Adrenal gland (tissue), 12 donors: ENCODE results near the gene RGL1. TPM values are rescaled to one million over a fixed set of nuclear protein-coding genes. Genes with fewer than 3 reads are reported as not detected.
"Not testable (repeated sequence)": the region's sequence is repeated elsewhere in the genome, so short reads cannot be mapped to it uniquely, and the experiment has no call there.

Experiments
- DNase-seq, 7 donors: peaks; one replicate each; pipeline ENCODE4 v3.0.0-alpha.2; 2019 to 2020
- H3K27ac ChIP-seq, 5 donors: fragments of 200-600 bp; sonication (generic) in 4 of 5; 1 replicate in 3 of 5; 2 replicates in 2 of 5; pipeline versions ENCODE4 v1.5.1 to v1.8.0; 2016 to 2020; ENCODE audit warnings: mild to moderate bottlenecking in 1 of 5
- H3K27me3 ChIP-seq: fragments of 200-600 bp; 2 replicates; pipeline ENCODE4 v1.8.0; 2021
- H3K36me3 ChIP-seq, 2 donors: fragments of 200-600 bp; replicated peaks in 1 of 2; 1 replicate in 1 of 2; 2 replicates in 1 of 2; pipeline versions ENCODE4 v1.5.1 to v1.8.0; 2018 to 2022
- H3K4me1 ChIP-seq, 2 donors: fragments of 200-600 bp; replicated peaks in 1 of 2; 1 replicate in 1 of 2; 2 replicates in 1 of 2; pipeline versions ENCODE4 v1.5.1 to v1.8.0; 2018 to 2021
- H3K4me3 ChIP-seq, 4 donors: fragments of 200-600 bp; sonication (generic) in 3 of 4; one replicate each; pipeline ENCODE4 v1.5.1; 2016 to 2018
- H3K9me3 ChIP-seq, 3 donors: fragments of 200-600 bp; sonication (generic) in 1 of 3; replicated peaks in 1 of 3; 1 replicate in 2 of 3; 2 replicates in 1 of 3; pipeline versions ENCODE4 v1.5.1 to v1.8.0; 2016 to 2021
- CTCF ChIP-seq, 6 experiments: fragments of 450-650 bp in 4 of 6; fragments of 200-600 bp in 2 of 6; sonication (generic) in 1 of 6; IDR thresholded peaks; 1 replicate in 5 of 6; 2 replicates in 1 of 6; pipeline versions ENCODE4 v1.5.1 to v1.8.0; 2016 to 2021; ENCODE audit warnings: antibody characterized with exemption in 6 of 6, mild to moderate bottlenecking in 2 of 6, moderate library complexity in 1 of 6
- POLR2A ChIP-seq, 2 donors: fragments of 450-650 bp; IDR thresholded peaks; one replicate each; pipeline ENCODE4 v1.6.1; 2017; ENCODE audit warnings: antibody characterized with exemption in 2 of 2, mild to moderate bottlenecking in 2 of 2, moderate library complexity in 1 of 2
- WGBS, 4 donors: extraction: QIAGEN DNeasy Blood & Tissue Kit in 2 of 4; methylation state at CpG; one replicate each; pipeline versions ENCODE4 v1.1.5 to v1.1.7; 2013 to 2017; 5-methylcytosine and 5-hydroxymethylcytosine counted together
- intact Hi-C, 2 donors: fragments of 100-400 bp; cut with DNase I; formaldehyde crosslinking; loops; one replicate each; pipeline versions ENCODE4 v1.14.1 to v1.15.0; 2022 to 2023
- polyA plus RNA-seq, 3 donors: library from polyadenylated mRNA; stranded (reverse); fragments of 200-250 nt in 2 of 3; fragments of 350-450 nt in 1 of 3; fragmentation: Illumina TruSeq in 1 of 3; extraction: RNeasy Lipid Tissue Mini Kit (QIAGEN cat#74804) in 1 of 3; gene quantifications; one replicate each; pipeline ENCODE4 v1.2.3, GENCODE V29; 2013 to 2014
- total RNA-seq, 9 donors: library from RNA; depleted of rRNA in 4 of 9; stranded (reverse); fragments of >200 nt in 4 of 9; fragments of 120-200 nt in 1 of 9; fragmentation: NEBNext Ultra II Directional in 1 of 9; extraction: Animal tissue kit (Norgen Biotek cat#: 25700) in 1 of 9; gene quantifications; one replicate each; pipeline versions ENCODE4 v1.1.0 to v1.2.4, GENCODE V29; 2013 to 2023
- donor health status: healthy with polysubstance abuse.
- donor health status: Bipolar disorder and iron deficiency.
- donor health status: DM: yes; HTN: yes; CAD: no.
- donor health status: DM: no; HTN: no; CAD: no.
- donor health status: DM: no; HTN: no; CAD: no.
- donor health status: DM: yes; HTN: yes; CAD: no.

RGL1 gene
- total and polyA plus RNA-seq, 12 donors, result 15.5 to 76.9 (median 34.9) TPM

GRCh38 chr1:183780159-183780558 is 24.8 kb upstream of the RGL1 start:
- Histone ChIP-seq H3K9me3 (no peaks in the 10 kb centered on the region), H3K36me3 (no peaks in the 10 kb centered on the region), H3K4me3 (no peak overlapping the region), H3K27me3 (no peaks in the 10 kb centered on the region), H3K27ac (no peak overlapping the region), H3K4me1 (peaks cover 4 to 28% of the 10 kb centered on the region in 2 donors)
- DNase-seq, result no peak
- intact Hi-C loops, result no loop called here
- TF ChIP-seq POLR2A (IDR thresholded peaks at IDR 0.05) (no peak), CTCF (IDR thresholded peaks at IDR 0.05) (no peak)
- WGBS, 4 donors, result 49 to 54% (median 51%) methylated on average over 2 of the region's 2 CpGs

- 85 to 93% (median 88%) methylated on average over 2 of the region's 2 CpGs for WGBS, 4 donors
- intact Hi-C loops, result no loop called here
- H3K27ac ChIP-seq, result no peak overlapping the region
- H3K4me3 ChIP-seq, result no peak overlapping the region
- H3K27me3 ChIP-seq, result no peaks in the 10 kb centered on the region
- H3K4me1 ChIP-seq, result peaks cover 4 to 28% of the 10 kb centered on the region in 2 donors
- DNase-seq, result no peak
- no peaks in the 10 kb centered on the region for H3K36me3 ChIP-seq
- H3K9me3 ChIP-seq, result no peaks in the 10 kb centered on the region
- TF ChIP-seq POLR2A (IDR thresholded peaks at IDR 0.05) (no peak), CTCF (IDR thresholded peaks at IDR 0.05) (no peak)
Observed at GRCh38 chr1:183780757-183781156, 24.2 kb upstream of the RGL1 start.

- no peak overlapping the region for H3K4me3 ChIP-seq
- intact Hi-C loops, result no loop called here
- no peaks in the 10 kb centered on the region for H3K27me3 ChIP-seq
- no peaks in the 10 kb centered on the region for H3K36me3 ChIP-seq
- DNase-seq, result no peak
- no peak overlapping the region for H3K27ac ChIP-seq
- H3K9me3 ChIP-seq, result no peaks in the 10 kb centered on the region
- no peak for TF ChIP-seq POLR2A (IDR thresholded peaks at IDR 0.05)
- no peak for TF ChIP-seq CTCF (IDR thresholded peaks at IDR 0.05)
- peaks cover 4 to 28% of the 10 kb centered on the region in 2 donors for H3K4me1 ChIP-seq
Observed at GRCh38 chr1:183783342-183783741, 21.6 kb upstream of the RGL1 start.

- 67 to 78% (median 77%) methylated on average over 6 of the region's 6 CpGs for WGBS, 4 donors
- TF ChIP-seq POLR2A (IDR thresholded peaks at IDR 0.05) (no peak), CTCF (IDR thresholded peaks at IDR 0.05) (no peak)
- DNase-seq, result peak; percentile 45 to 78 (median 62)
- Histone ChIP-seq H3K9me3 (no peaks in the 10 kb centered on the region), H3K4me1 (peaks cover 4 to 28% of the 10 kb centered on the region in 2 donors), H3K4me3 (no peak overlapping the region), H3K27me3 (no peaks in the 10 kb centered on the region), H3K36me3 (no peaks in the 10 kb centered on the region), H3K27ac (peak overlapping the region in 2 of 5 donors; percentile 15 to 30)
- intact Hi-C loops, result no loop called here
Observed at GRCh38 chr1:183783767-183784637, 20.9 kb upstream of the RGL1 start.

GRCh38 chr1:183785921-183786320 is 19.0 kb upstream of the RGL1 start:
- peaks cover 4 to 20% of the 10 kb centered on the region in 2 donors for H3K4me1 ChIP-seq
- DNase-seq, H3K27ac ChIP-seq, H3K27me3 ChIP-seq, H3K4me3 ChIP-seq, H3K9me3 ChIP-seq, intact Hi-C loops, H3K36me3 ChIP-seq: not testable (repeated sequence)
- 82 to 98% (median 96%) methylated on average over 1 to 3 of the region's 3 CpGs for WGBS, 4 donors
